GM23248 (cell line): ENCODE data around the gene RABGAP1L. TPM values are rescaled to one million over a fixed set of nuclear protein-coding genes. Genes with fewer than 3 reads are reported as not detected.

Experiments used
- DNase-seq: peaks from one replicate; pipeline ENCODE4 v3.0.0-alpha.2; 2015
- H2AFZ ChIP-seq: fragments of 200-600 bp; sonication (generic); 2 replicates; pipeline ENCODE4 v1.6.1; 2016; ENCODE audit warnings: antibody characterized with exemption
- H3F3A ChIP-seq: fragments of 200-600 bp; sonication (generic); 2 replicates; pipeline ENCODE4 v1.6.1; 2016; ENCODE audit warnings: mild to moderate bottlenecking, antibody characterized with exemption, mixed run types; ENCODE audit not compliant: insufficient read depth
- H3K27ac ChIP-seq: fragments of 200-600 bp; sonication (generic); 2 replicates; pipeline ENCODE4 v1.5.1; 2016; ENCODE audit warnings: mild to moderate bottlenecking
- H3K27me3 ChIP-seq: fragments of 200-600 bp; sonication (generic); replicated peaks from 2 replicates; pipeline ENCODE4 v1.6.1; 2016; ENCODE audit warnings: mild to moderate bottlenecking; ENCODE audit not compliant: insufficient read depth
- H3K36me3 ChIP-seq: fragments of 200-600 bp; sonication (generic); 2 replicates; pipeline ENCODE4 v1.6.1; 2016; ENCODE audit warnings: low read depth, mild to moderate bottlenecking
- H3K4me1 ChIP-seq: fragments of 200-600 bp; sonication (generic); 2 replicates; pipeline ENCODE4 v1.6.1; 2016; ENCODE audit warnings: mild to moderate bottlenecking; ENCODE audit not compliant: insufficient read depth
- H3K4me2 ChIP-seq: fragments of 200-600 bp; sonication (generic); one replicate; pipeline ENCODE4 v1.6.1; 2016; ENCODE audit warnings: mild to moderate bottlenecking; ENCODE audit not compliant: unreplicated experiment
- H3K4me3 ChIP-seq: fragments of 200-600 bp; sonication (generic); 2 replicates; pipeline ENCODE4 v1.5.1; 2016; ENCODE audit warnings: mild to moderate bottlenecking
- H3K79me2 ChIP-seq: fragments of 200-600 bp; sonication (generic); 2 replicates; pipeline ENCODE4 v1.6.1; 2016; ENCODE audit warnings: mild to moderate bottlenecking; ENCODE audit not compliant: insufficient read depth
- H3K9ac ChIP-seq: fragments of 200-600 bp; sonication (generic); 2 replicates; pipeline ENCODE4 v1.6.1; 2016; ENCODE audit warnings: mild to moderate bottlenecking
- H3K9me2 ChIP-seq: fragments of 200-600 bp; sonication (generic); 2 replicates; pipeline ENCODE4 v1.6.1; 2016; ENCODE audit warnings: mixed run types, mild to moderate bottlenecking, moderate library complexity; ENCODE audit not compliant: insufficient read depth
- H3K9me3 ChIP-seq: fragments of 200-600 bp; sonication (generic); one replicate; pipeline ENCODE4 v1.6.1; 2017; ENCODE audit warnings: low read depth
- H4K20me1 ChIP-seq: fragments of 200-600 bp; sonication (generic); 2 replicates; pipeline ENCODE4 v1.6.0; 2016; ENCODE audit not compliant: insufficient read depth
- EZH2 ChIP-seq: fragments of 200-600 bp; sonication (generic); IDR thresholded peaks from 2 replicates; pipeline ENCODE4 v1.6.1; 2018; ENCODE audit warnings: antibody characterized with exemption, mild to moderate bottlenecking; ENCODE audit not compliant: insufficient read depth, poor library complexity, severe bottlenecking
- EZH2phosphoT487 ChIP-seq: fragments of 200-600 bp; sonication (generic); IDR thresholded peaks from 2 replicates; pipeline ENCODE4 v1.6.1; 2018; ENCODE audit warnings: antibody characterized with exemption, moderate library complexity, mild to moderate bottlenecking, low read depth; ENCODE audit not compliant: insufficient read depth
- WGBS, 2 experiments: methylation state at CpG; one replicate each; pipeline ENCODE4 v1.1.6; 2015 to 2017; ENCODE audit warnings: low lambda C conversion rate in 2 of 2, low coverage in 1 of 2; ENCODE audit errors: missing lambda C conversion rate in 2 of 2; 5-methylcytosine and 5-hydroxymethylcytosine counted together
- in situ Hi-C: fragments of 300-500 bp; cut with MboI; formaldehyde crosslinking; loops from 2 replicates; pipeline ENCODE4 v1.15.0; 2020
- polyA plus RNA-seq: library from polyadenylated mRNA; unstranded; fragments of >200 nt; fragmentation: Nextera tagmentation; extraction: Ambion mirVana; gene quantifications from 2 replicates; pipeline ENCODE4 v1.2.1, GENCODE V29; 2016
- total RNA-seq: library from RNA; depleted of rRNA; stranded (reverse); fragments of >200 nt; shearing (Covaris generic); gene quantifications from 2 replicates; pipeline ENCODE4 v1.2.3, GENCODE V29; 2014

The RABGAP1L gene
- total and polyA plus RNA-seq, 2 experiments from 2014 or later = 13.7 to 21.6 TPM

DNA sequence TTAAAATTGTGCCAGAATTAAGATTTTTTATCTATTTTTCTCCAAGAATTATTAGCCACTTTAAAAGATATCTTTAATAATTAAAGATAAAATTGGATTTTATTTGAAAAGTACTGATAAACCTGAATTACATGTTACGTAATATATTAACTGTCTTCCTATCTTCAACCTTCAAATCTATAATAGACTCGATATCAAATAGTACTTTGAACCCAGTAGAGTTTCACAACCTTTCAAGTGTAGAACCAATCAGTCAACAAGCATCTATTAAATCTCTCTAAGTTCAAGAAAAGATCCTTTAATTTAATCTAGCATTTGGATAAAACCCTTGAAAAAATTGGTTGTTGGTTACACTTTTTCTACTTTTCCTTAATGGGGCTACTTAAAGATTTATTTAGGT is 559.9 kb downstream of the RABGAP1L start:
- Histone ChIP-seq H4K20me1 (no peaks in the 10 kb centered on the region), H3K9me3 (no peaks in the 10 kb centered on the region), H3K4me1 (no peaks in the 10 kb centered on the region), H3K4me3 (no peak overlapping the region), H2AFZ (no peak overlapping the region), H3K27ac (no peak overlapping the region), H3K27me3 (no peaks in the 10 kb centered on the region), H3F3A (no peaks in the 10 kb centered on the region), H3K36me3 (no peaks in the 10 kb centered on the region), H3K9ac (no peak overlapping the region), H3K9me2 (no peaks in the 10 kb centered on the region), H3K79me2 (no peaks in the 10 kb centered on the region), H3K4me2 (no peak overlapping the region)
- TF ChIP-seq EZH2 (no peak), EZH2phosphoT487 (no peak)
- 84 to 88% methylated on average over 2 of the region's 2 CpGs for WGBS, 2 experiments
- DNase-seq = no peak
- in situ Hi-C loops = no loop called here

DNA sequence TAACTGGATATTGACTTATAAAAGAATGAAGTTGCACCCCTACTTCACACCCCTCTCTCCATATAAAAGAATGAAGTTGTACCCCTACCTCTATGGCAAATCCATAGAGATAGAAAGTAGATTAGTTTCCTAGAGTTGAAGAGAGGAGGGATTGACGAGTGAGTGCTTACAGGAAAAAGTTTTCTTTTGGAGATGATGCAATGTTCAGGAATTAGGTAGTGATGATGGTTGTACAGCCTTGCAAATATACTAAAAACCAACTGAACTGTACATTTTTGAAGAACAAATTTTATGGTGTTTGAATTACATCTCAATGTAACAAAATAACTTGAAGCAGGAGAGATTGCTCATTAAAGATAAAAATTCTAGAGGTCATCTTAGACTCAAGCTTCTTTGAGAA is 561.3 kb downstream of the RABGAP1L start:
- no peaks in the 10 kb centered on the region for H4K20me1 ChIP-seq
- no peaks in the 10 kb centered on the region for H3K4me1 ChIP-seq
- no peak overlapping the region for H2AFZ ChIP-seq
- 95% methylated on average over 1 of the region's 1 CpG for WGBS, 2 experiments
- TF ChIP-seq EZH2phosphoT487 = no peak
- no peak for TF ChIP-seq EZH2
- in situ Hi-C loops = loop anchor here (5.0 kb wide), 1 partner anchor 458 kb away; no protein-coding TSS in a partner anchor
- no peak overlapping the region for H3K4me2 ChIP-seq
- no peaks in the 10 kb centered on the region for H3F3A ChIP-seq
- H3K36me3 ChIP-seq = no peaks in the 10 kb centered on the region
- no peaks in the 10 kb centered on the region for H3K79me2 ChIP-seq
- DNase-seq = no peak
- no peak overlapping the region for H3K27ac ChIP-seq
- no peak overlapping the region for H3K4me3 ChIP-seq
- no peaks in the 10 kb centered on the region for H3K9me3 ChIP-seq
- H3K9me2 ChIP-seq = no peaks in the 10 kb centered on the region
- H3K9ac ChIP-seq = no peak overlapping the region
- no peaks in the 10 kb centered on the region for H3K27me3 ChIP-seq

DNA sequence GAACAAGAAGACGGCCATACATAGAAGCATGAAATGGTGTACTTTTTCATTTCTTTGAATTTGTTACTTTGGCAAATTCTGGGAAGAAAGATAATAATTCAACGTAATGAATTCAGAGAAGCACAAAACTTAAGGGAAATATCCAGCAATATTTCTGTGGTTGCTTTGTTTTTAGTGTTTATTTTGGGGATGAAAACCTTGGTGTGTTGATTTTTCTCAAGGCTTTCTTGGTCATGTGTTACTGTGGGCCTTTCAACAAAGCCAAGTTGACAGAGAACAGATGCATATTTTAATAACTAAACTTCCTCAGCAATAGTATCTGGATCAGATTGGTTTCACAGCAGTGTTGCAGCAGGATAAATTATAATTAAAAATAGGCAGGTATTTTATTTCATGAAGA is 561.9 kb downstream of the RABGAP1L start:
- H3F3A ChIP-seq = no peaks in the 10 kb centered on the region
- no peaks in the 10 kb centered on the region for H3K9me3 ChIP-seq
- no peak overlapping the region for H3K4me3 ChIP-seq
- TF ChIP-seq EZH2phosphoT487 = no peak
- no peak for TF ChIP-seq EZH2
- no peak overlapping the region for H3K9ac ChIP-seq
- no peak overlapping the region for H3K4me2 ChIP-seq
- no peaks in the 10 kb centered on the region for H3K4me1 ChIP-seq
- H3K27me3 ChIP-seq = no peaks in the 10 kb centered on the region
- H2AFZ ChIP-seq = no peak overlapping the region
- WGBS, 2 experiments = 72 to 85% methylated on average over 2 of the region's 2 CpGs
- in situ Hi-C loops = loop anchor here (5.0 kb wide), 1 partner anchor 459 kb away; no protein-coding TSS in a partner anchor
- no peaks in the 10 kb centered on the region for H3K36me3 ChIP-seq
- no peak for DNase-seq
- H4K20me1 ChIP-seq = no peaks in the 10 kb centered on the region
- H3K9me2 ChIP-seq = no peaks in the 10 kb centered on the region
- no peak overlapping the region for H3K27ac ChIP-seq
- H3K79me2 ChIP-seq = no peaks in the 10 kb centered on the region

DNA sequence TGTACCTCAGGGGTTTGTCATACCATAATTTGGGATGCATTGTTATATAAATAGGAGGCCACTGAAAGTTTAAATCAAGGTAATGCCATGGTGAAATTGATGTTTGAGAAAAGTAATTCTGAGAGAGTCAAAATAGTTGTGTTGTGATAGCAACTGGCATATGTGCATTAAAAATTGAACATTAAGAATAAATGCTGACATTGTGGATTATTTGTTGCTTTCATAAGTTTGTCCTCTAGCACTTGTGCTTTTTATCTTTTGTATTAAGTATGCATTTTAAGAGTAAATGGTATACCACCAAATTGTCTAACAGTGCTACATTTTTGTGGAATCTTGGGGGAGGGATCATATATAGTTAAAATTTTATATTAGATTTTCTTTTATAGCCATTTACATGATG is 564.5 kb downstream of the RABGAP1L start:
- Histone ChIP-seq H3K9me2 (no peaks in the 10 kb centered on the region), H3F3A (no peaks in the 10 kb centered on the region), H3K4me3 (no peak overlapping the region), H3K9me3 (no peaks in the 10 kb centered on the region), H4K20me1 (no peaks in the 10 kb centered on the region), H3K79me2 (no peaks in the 10 kb centered on the region), H2AFZ (no peak overlapping the region), H3K27me3 (no peaks in the 10 kb centered on the region), H3K4me1 (peaks cover 9% of the 10 kb centered on the region; the same call in 1 of the 2 replicates), H3K27ac (no peak overlapping the region), H3K36me3 (no peaks in the 10 kb centered on the region), H3K9ac (no peak overlapping the region), H3K4me2 (no peak overlapping the region)
- no peak for TF ChIP-seq EZH2
- TF ChIP-seq EZH2phosphoT487 = no peak
- no peak for DNase-seq
- in situ Hi-C loops = loop anchor here (5.0 kb wide), 1 partner anchor 462 kb away; no protein-coding TSS in a partner anchor

DNA sequence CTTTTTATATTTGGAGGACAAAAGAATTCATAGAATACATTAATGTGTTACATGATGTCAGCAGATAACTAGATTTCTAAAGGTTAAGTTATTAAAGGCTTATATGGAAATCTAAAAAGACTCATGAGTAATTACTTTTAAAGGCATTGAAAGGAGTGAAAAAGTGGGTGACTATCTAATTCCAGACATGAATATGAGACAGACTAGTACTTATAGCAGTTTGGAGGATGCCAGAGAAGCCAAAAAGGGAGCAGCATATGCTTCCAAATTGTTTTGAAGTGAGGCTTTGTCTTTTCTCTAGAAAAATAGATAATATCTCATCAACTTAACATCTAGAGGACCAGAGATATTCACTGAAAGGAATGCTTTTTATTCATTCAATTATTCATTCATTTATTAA is 564.9 kb downstream of the RABGAP1L start:
- no peak overlapping the region for H3K4me3 ChIP-seq
- H3K4me1 ChIP-seq = peaks cover 9% of the 10 kb centered on the region; the same call in 1 of the 2 replicates
- no peak overlapping the region for H3K27ac ChIP-seq
- no peak overlapping the region for H3K4me2 ChIP-seq
- no peak overlapping the region for H3K9ac ChIP-seq
- H3F3A ChIP-seq = no peaks in the 10 kb centered on the region
- no peak for TF ChIP-seq EZH2
- TF ChIP-seq EZH2phosphoT487 = no peak
- no peaks in the 10 kb centered on the region for H3K9me2 ChIP-seq
- H3K79me2 ChIP-seq = no peaks in the 10 kb centered on the region
- no peak for DNase-seq
- no peaks in the 10 kb centered on the region for H3K9me3 ChIP-seq
- H2AFZ ChIP-seq = no peak overlapping the region
- H4K20me1 ChIP-seq = no peaks in the 10 kb centered on the region
- in situ Hi-C loops = loop anchor here (5.0 kb wide), 1 partner anchor 462 kb away; no protein-coding TSS in a partner anchor
- H3K27me3 ChIP-seq = no peaks in the 10 kb centered on the region
- no peaks in the 10 kb centered on the region for H3K36me3 ChIP-seq
